H9 (cell line): Measurements from ENCODE around the gene AGTRAP. TPM values are rescaled to one million over a fixed set of nuclear protein-coding genes. Genes with fewer than 3 reads are reported as not detected.

ENCODE experiments used
- DNase-seq: peaks from one replicate; pipeline ENCODE4 v3.0.0-alpha.2; 2017
- H2AFZ ChIP-seq: one replicate; pipeline ENCODE4 v1.6.1; 2013; ENCODE audit warnings: mild to moderate bottlenecking, low read length, control low read depth, moderate library complexity
- H2AK5ac ChIP-seq: 2 replicates; pipeline ENCODE4 v1.6.1; 2013; ENCODE audit warnings: low read length, control low read depth, mixed read lengths; ENCODE audit not compliant: insufficient read length
- H2BK120ac ChIP-seq: one replicate; pipeline ENCODE4 v1.6.1; 2013; ENCODE audit warnings: low read depth, mild to moderate bottlenecking, low read length, control low read depth, inconsistent platforms; ENCODE audit not compliant: poor library complexity, severe bottlenecking
- H2BK12ac ChIP-seq: 2 replicates; pipeline ENCODE4 v1.6.1; 2013; ENCODE audit warnings: low read length, control low read depth, mixed read lengths, low read depth; ENCODE audit not compliant: insufficient read length
- H2BK15ac ChIP-seq: 2 replicates; pipeline ENCODE4 v1.6.1; 2013; ENCODE audit warnings: low read depth, low read length, control low read depth
- H2BK20ac ChIP-seq: one replicate; pipeline ENCODE4 v1.6.1; 2013; ENCODE audit warnings: low read depth, mild to moderate bottlenecking, low read length, control low read depth, inconsistent platforms; ENCODE audit not compliant: poor library complexity, severe bottlenecking
- H2BK5ac ChIP-seq: 2 replicates; pipeline ENCODE4 v1.6.1; 2013; ENCODE audit warnings: low read length, control low read depth, mixed read lengths; ENCODE audit not compliant: insufficient read length
- H3K14ac ChIP-seq: 2 replicates; pipeline ENCODE4 v1.6.1; 2013; ENCODE audit warnings: low read length, control low read depth; ENCODE audit not compliant: insufficient read depth
- H3K18ac ChIP-seq: 2 replicates; pipeline ENCODE4 v1.6.1; 2013; ENCODE audit warnings: low read depth, mild to moderate bottlenecking, mixed read lengths, low read length, control low read depth; ENCODE audit not compliant: insufficient read length
- H3K23ac ChIP-seq: 2 replicates; pipeline ENCODE4 v1.6.1; 2013; ENCODE audit warnings: low read length, control low read depth, mixed read lengths, low read depth; ENCODE audit not compliant: insufficient read length
- H3K23me2 ChIP-seq: 2 replicates; pipeline ENCODE4 v1.6.1; 2013; ENCODE audit warnings: low read depth, mild to moderate bottlenecking, mixed read lengths, low read length, control low read depth; ENCODE audit not compliant: insufficient read length, poor library complexity, severe bottlenecking
- H3K27ac ChIP-seq: 2 replicates; pipeline ENCODE4 v1.5.1; 2013; ENCODE audit warnings: low read length, control low read depth, mixed read lengths, low read depth; ENCODE audit not compliant: insufficient read length
- H3K27me3 ChIP-seq: 2 replicates; pipeline ENCODE4 v1.6.1; 2013; ENCODE audit warnings: low read length, control low read depth, inconsistent platforms; ENCODE audit not compliant: insufficient read depth
- H3K4ac ChIP-seq: 2 replicates; pipeline ENCODE4 v1.6.1; 2013; ENCODE audit warnings: low read depth, mild to moderate bottlenecking, control low read depth, inconsistent platforms, low read length, moderate library complexity
- H3K4me1 ChIP-seq: 2 replicates; pipeline ENCODE4 v1.6.1; 2013; ENCODE audit warnings: low read length, control low read depth, inconsistent platforms; ENCODE audit not compliant: insufficient read depth
- H3K4me2 ChIP-seq: 2 replicates; pipeline ENCODE4 v1.6.1; 2013; ENCODE audit warnings: low read length, control low read depth, mixed read lengths; ENCODE audit not compliant: insufficient read length, insufficient read depth
- H3K56ac ChIP-seq: 2 replicates; pipeline ENCODE4 v1.6.1; 2013; ENCODE audit warnings: low read depth, mild to moderate bottlenecking, mixed read lengths, low read length, control low read depth; ENCODE audit not compliant: insufficient read length
- H3K79me1 ChIP-seq: 2 replicates; pipeline ENCODE4 v1.6.1; 2013; ENCODE audit warnings: low read depth, mild to moderate bottlenecking, moderate library complexity, low read length, control low read depth, inconsistent platforms; ENCODE audit not compliant: insufficient read depth, poor library complexity, severe bottlenecking
- H3K79me2 ChIP-seq: 2 replicates; pipeline ENCODE4 v1.6.1; 2013; ENCODE audit warnings: low read length, control low read depth, inconsistent platforms; ENCODE audit not compliant: insufficient read depth
- H3K9ac ChIP-seq: 2 replicates; pipeline ENCODE4 v1.6.1; 2013; ENCODE audit warnings: low read length, control low read depth, mixed read lengths; ENCODE audit not compliant: insufficient read length; ENCODE audit errors: extremely low read depth
- H3K9me3 ChIP-seq: one replicate; pipeline ENCODE4 v1.6.1; 2013; ENCODE audit warnings: low read depth, low read length, inconsistent platforms; ENCODE audit not compliant: control insufficient read depth
- H3T11ph ChIP-seq: one replicate; pipeline ENCODE4 v1.6.1; 2013; ENCODE audit warnings: mild to moderate bottlenecking, low read length, control low read depth, inconsistent platforms
- H4K20me1 ChIP-seq: one replicate; pipeline ENCODE4 v1.6.1; 2013; ENCODE audit not compliant: control insufficient read depth, insufficient read length, insufficient read depth
- H4K5ac ChIP-seq: 2 replicates; pipeline ENCODE4 v1.6.1; 2013; ENCODE audit warnings: low read depth, mild to moderate bottlenecking, mixed read lengths, low read length, control low read depth; ENCODE audit not compliant: insufficient read length
- H4K8ac ChIP-seq: replicated peaks from 2 replicates; pipeline ENCODE4 v1.6.1; 2013; ENCODE audit warnings: low read length, control low read depth, mixed read lengths, low read depth; ENCODE audit not compliant: insufficient read length
- H4K91ac ChIP-seq: 2 replicates; pipeline ENCODE4 v1.6.1; 2013; ENCODE audit warnings: low read depth, mild to moderate bottlenecking, moderate library complexity, mixed read lengths, low read length, control low read depth; ENCODE audit not compliant: insufficient read length
- H3K27ac Mint-ChIP-seq, 3 experiments: 2 replicates in 2 of 3; 3 replicates in 1 of 3; pipeline ENCODE4 v1.8.0; 2020 to 2021; ENCODE audit warnings: mixed read lengths in 3 of 3, mild to moderate bottlenecking in 1 of 3, moderate library complexity in 1 of 3
- H3K27me3 Mint-ChIP-seq: 2 replicates; pipeline ENCODE4 v1.8.0; 2021; ENCODE audit warnings: low read depth, mild to moderate bottlenecking, moderate library complexity, mixed read lengths
- H3K36me3 Mint-ChIP-seq, 3 experiments: 2 replicates in 2 of 3; 3 replicates in 1 of 3; pipeline ENCODE4 v1.8.0; 2020 to 2021; ENCODE audit warnings: low read depth in 3 of 3, mixed read lengths in 3 of 3; ENCODE audit not compliant: insufficient read depth in 1 of 3
- H3K4me1 Mint-ChIP-seq, 2 experiments: 2 replicates each; pipeline ENCODE4 v1.8.0; 2020; ENCODE audit warnings: mixed read lengths in 2 of 2
- H3K4me3 Mint-ChIP-seq, 2 experiments: 2 replicates in 1 of 2; 3 replicates in 1 of 2; pipeline ENCODE4 v1.8.0; 2020 to 2021; ENCODE audit warnings: mild to moderate bottlenecking in 2 of 2, mixed read lengths in 2 of 2, moderate library complexity in 1 of 2
- H3K9me3 Mint-ChIP-seq, 2 experiments: 2 replicates in 1 of 2; 3 replicates in 1 of 2; pipeline ENCODE4 v1.8.0; 2020; ENCODE audit warnings: mild to moderate bottlenecking in 2 of 2, mixed read lengths in 2 of 2, moderate library complexity in 1 of 2
- whole genome bisulfite sequencing: extraction: QIAGEN DNeasy Blood & Tissue Kit; methylation state at CpG from one replicate; pipeline ENCODE4 v1.1.7; 2013; ENCODE audit warnings: missing lambda C conversion rate, low lambda C conversion rate, mixed read lengths; ENCODE audit not compliant: insufficient read length; ENCODE audit errors: extremely low coverage; 5-methylcytosine and 5-hydroxymethylcytosine counted together
- total RNA-seq: library from RNA; stranded (reverse); gene quantifications from 2 replicates; pipeline ENCODE4 v1.2.1, GENCODE V29; 2021
- TF ChIP-seq, protein P1 (sequence below): fragments of 200-600 bp; sonication (generic); conservative IDR thresholded peaks from 3 replicates; pipeline ENCODE4 v1.8.0; 2021; ENCODE audit warnings: antibody characterized with exemption, mild to moderate bottlenecking

The AGTRAP gene
- total RNA-seq, 1 experiment from 2014 or later = 60.9 TPM

DNA sequence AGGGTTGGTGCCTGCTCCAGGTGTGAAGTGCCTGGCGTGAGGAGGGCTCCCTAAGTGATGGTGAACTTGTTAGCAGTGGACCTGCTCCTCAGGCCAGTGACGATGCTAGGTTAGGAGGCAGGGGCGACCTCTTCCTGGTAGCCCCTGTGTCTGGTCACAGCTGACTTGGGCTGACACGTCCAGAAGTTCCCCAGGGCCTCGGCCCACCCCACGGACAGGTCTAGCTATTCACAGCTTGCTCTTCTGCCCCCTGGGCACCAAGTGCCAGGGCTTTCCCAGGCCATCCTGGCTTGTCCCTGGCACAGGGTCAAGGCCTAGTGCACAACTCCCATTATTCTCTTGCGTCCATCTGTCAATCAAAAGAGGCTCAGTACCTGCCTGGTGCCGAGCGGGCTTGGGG, 15.2 kb downstream of the AGTRAP start:
- Mint-ChIP-seq H3K9me3 (peaks cover 2 to 4% of the 10 kb centered on the region in 2 experiments; a peak in 3 of 5 replicates), H3K4me1 (peaks cover 19 to 31% of the 10 kb centered on the region in 2 experiments), H3K27me3 (peaks cover 5% of the 10 kb centered on the region), H3K4me3 (no peak overlapping the region), H3K36me3 (peaks cover 9 to 35% (median 32%) of the 10 kb centered on the region in 3 experiments; a peak in 6 of 7 replicates), H3K27ac (no peak overlapping the region)
- DNase-seq = no peak
- Histone ChIP-seq H3K9me3 (no peaks in the 10 kb centered on the region), H3K14ac (no peak overlapping the region), H4K20me1 (no peaks in the 10 kb centered on the region), H2AK5ac (no peak overlapping the region), H2BK5ac (no peak overlapping the region), H3K27me3 (no peaks in the 10 kb centered on the region), H3K79me2 (no peaks in the 10 kb centered on the region), H3T11ph (no peak overlapping the region), H3K4me1 (no peaks in the 10 kb centered on the region; the same call in 1 of the 2 replicates), H2BK20ac (no peak overlapping the region), H2BK12ac (no peak overlapping the region), H4K8ac (no peak overlapping the region), H3K9ac (no peak overlapping the region), H4K91ac (no peak overlapping the region), H3K23ac (no peak overlapping the region), H3K79me1 (no peaks in the 10 kb centered on the region), H3K56ac (no peak overlapping the region), H3K18ac (no peak overlapping the region), H3K23me2 (no peaks in the 10 kb centered on the region), H3K27ac (no peak overlapping the region), H3K4me2 (no peak overlapping the region), H3K4ac (no peak overlapping the region), H4K5ac (no peak overlapping the region), H2BK120ac (no peak overlapping the region), H2BK15ac (no peak overlapping the region), H2AFZ (no peak overlapping the region)
- no CpG with 5 or more reads among the region's 9 CpGs for WGBS
- TF ChIP-seq, protein P1, sequence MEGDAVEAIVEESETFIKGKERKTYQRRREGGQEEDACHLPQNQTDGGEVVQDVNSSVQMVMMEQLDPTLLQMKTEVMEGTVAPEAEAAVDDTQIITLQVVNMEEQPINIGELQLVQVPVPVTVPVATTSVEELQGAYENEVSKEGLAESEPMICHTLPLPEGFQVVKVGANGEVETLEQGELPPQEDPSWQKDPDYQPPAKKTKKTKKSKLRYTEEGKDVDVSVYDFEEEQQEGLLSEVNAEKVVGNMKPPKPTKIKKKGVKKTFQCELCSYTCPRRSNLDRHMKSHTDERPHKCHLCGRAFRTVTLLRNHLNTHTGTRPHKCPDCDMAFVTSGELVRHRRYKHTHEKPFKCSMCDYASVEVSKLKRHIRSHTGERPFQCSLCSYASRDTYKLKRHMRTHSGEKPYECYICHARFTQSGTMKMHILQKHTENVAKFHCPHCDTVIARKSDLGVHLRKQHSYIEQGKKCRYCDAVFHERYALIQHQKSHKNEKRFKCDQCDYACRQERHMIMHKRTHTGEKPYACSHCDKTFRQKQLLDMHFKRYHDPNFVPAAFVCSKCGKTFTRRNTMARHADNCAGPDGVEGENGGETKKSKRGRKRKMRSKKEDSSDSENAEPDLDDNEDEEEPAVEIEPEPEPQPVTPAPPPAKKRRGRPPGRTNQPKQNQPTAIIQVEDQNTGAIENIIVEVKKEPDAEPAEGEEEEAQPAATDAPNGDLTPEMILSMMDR = no peak
